CD4-positive, alpha-beta T cell treated with Interleukin-6 at 100 ng/mL for 8 hours (primary cell): ENCODE results near the gene PRMT2.

Experiments
- DNase-seq: peaks from one replicate; pipeline ENCODE4 v3.0.0-alpha.2; 2020; ENCODE audit warnings: mixed read lengths, low spot score

PRMT2 gene

GRCh38 chr21:46635324-46636180, at the start of gene PRMT2:
TSS of gene PRMT2 (plus strand) at chr21:46635674. CDS start at chr21:46636952, 1,278 bp downstream.
- peak; percentile 98 for DNase-seq

GRCh38 chr21:46594276-46594675, 41.2 kb upstream of the PRMT2 start:
- no peak for DNase-seq

- DNase-seq: no peak
Observed at GRCh38 chr21:46596201-46596600, 39.3 kb upstream of the PRMT2 start.

GRCh38 chr21:46597031-46597430, 38.4 kb upstream of the PRMT2 start:
- DNase-seq: no peak

- DNase-seq: no peak
Observed at GRCh38 chr21:46597896-46598343, 37.6 kb upstream of the PRMT2 start.

- no peak for DNase-seq
Observed at GRCh38 chr21:46598581-46599572, 36.6 kb upstream of the PRMT2 start.

- DNase-seq: no peak
Observed at GRCh38 chr21:46600305-46600704, 35.2 kb upstream of the PRMT2 start.

GRCh38 chr21:46600978-46601377, 34.5 kb upstream of the PRMT2 start:
- no peak for DNase-seq

GRCh38 chr21:46603228-46603627, 32.2 kb upstream of the PRMT2 start:
- no peak for DNase-seq

GRCh38 chr21:46604329-46604974, 31.0 kb upstream of the PRMT2 start:
- DNase-seq: no peak

GRCh38 chr21:46604975-46605766, 30.3 kb upstream of the PRMT2 start, which contains the start of gene S100B:
TSS of gene S100B (minus strand) at chr21:46605082. CDS start at chr21:46602415, 2,667 bp downstream.
- no peak for DNase-seq

- DNase-seq: peak; percentile 66
Observed at GRCh38 chr21:46605767-46606426, 29.6 kb upstream of the PRMT2 start.

GRCh38 chr21:46606427-46606813, 29.1 kb upstream of the PRMT2 start:
- DNase-seq: no peak

GRCh38 chr21:46607636-46608035, 27.8 kb upstream of the PRMT2 start:
- no peak for DNase-seq

- DNase-seq: no peak
Observed at GRCh38 chr21:46608672-46609111, 26.8 kb upstream of the PRMT2 start.

- no peak for DNase-seq
Observed at GRCh38 chr21:46610018-46610701, 25.3 kb upstream of the PRMT2 start.

GRCh38 chr21:46613391-46613790, 22.1 kb upstream of the PRMT2 start:
- DNase-seq: no peak

- DNase-seq: no peak
Observed at GRCh38 chr21:46616050-46616449, 19.4 kb upstream of the PRMT2 start.

GRCh38 chr21:46616656-46617055, 18.8 kb upstream of the PRMT2 start:
- DNase-seq: no peak
